Ramos (cell line): ENCODE measurements around the gene VWC2L.

Source experiments
- in situ Hi-C: fragments of 300-500 bp; cut with MboI; formaldehyde crosslinking; loops from one replicate; pipeline ENCODE4 v1.14.3; 2022; ENCODE audit warnings: low sequenced_read_pairs; ENCODE audit not compliant: unreplicated experiment

The VWC2L gene

GRCh38 chr2:214410918-214411554 lies at the start of gene VWC2L:
Gene VWC2L, plus strand, starts transcription at chr2:214411054. Its CDS starts 3,140 bp downstream, at chr2:214414194.
- in situ Hi-C loops: no loop called here

DNA sequence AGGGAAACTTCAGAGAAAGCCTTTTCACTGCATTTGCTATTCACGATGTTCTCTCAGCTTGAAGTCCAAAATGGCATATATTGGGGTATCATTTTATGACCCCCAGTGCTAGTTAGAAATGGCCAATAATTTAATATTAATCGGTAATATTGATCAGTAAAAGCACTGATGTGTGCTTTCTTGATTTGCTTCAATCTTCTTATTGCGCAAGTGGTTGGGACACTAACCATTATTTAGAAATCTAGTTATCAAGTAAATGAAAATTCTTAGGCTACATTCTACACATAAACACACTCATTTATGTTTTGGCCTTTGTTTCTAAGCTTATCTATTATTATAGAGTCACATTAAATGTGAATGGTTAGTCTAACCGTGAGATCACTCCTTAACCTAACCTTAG lies 49.7 kb upstream of the VWC2L start:
- in situ Hi-C loops: no loop called here

DNA sequence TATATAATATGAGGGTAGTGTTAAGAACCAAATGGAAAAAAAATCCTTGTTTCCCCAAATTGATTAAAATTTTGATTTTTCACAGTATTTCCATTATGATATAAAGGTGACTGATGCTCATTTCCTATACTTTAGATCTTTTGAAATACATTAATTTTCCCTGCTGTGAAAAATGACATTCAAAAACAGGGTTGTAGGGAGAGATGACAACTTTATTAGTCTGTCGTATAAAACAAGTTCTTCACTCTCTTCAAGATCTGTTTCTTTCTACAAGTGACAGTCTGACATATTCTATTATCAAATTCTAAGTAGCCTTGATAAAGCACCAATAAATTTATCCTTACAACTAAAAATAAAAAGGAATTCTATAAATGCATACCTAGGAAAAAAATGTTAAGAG lies 45.3 kb upstream of the VWC2L start:
- in situ Hi-C loops: no loop called here

DNA sequence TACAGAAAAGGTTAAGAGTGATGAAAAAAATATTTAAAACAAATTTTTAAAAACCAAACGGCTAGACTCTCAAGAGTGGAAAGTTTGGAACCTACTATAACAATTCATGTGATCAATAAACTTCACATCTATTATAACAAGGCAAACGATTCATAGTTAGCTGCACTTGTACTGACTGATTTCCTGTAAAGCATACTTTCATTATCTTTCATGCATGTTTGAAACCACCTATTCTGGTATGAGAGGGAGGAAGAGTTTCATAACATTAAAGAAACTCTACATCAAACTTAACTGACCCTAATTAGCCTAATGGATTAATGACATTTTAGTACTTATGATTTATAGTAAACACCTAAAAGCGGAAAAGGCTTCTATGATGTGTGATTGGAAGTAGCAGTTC lies 43.7 kb upstream of the VWC2L start:
- in situ Hi-C loops: no loop called here

DNA sequence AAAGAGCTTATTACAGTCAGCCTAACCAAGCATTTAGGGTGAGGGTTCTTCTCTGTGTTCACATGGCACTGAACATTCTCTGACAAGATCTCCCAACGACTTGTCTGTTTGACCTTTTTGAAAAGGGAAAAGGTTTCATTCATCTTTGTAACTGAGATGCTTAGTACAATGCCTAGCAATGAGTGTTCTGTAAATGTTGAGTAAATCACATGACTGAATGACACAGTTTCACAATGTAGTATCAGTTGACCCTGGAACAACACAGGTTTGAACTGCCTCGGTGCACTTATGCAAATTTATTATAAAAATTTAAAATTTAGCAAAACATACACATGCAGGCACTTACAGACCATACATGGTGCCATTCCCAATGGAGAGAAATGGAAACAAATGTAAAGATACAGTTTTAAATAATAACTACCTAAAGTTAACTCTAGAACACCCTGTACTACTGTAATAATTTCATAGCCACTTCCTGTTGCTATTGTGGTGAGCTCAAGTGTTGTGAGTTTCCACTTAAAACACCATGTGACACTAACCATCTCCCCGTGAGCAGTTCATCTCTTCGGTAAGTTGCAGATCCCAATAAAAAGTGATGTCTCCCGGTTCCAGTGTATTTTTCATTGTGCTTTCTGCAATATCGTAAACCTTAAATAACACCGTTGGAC lies 34.1 kb upstream of the VWC2L start:
- in situ Hi-C loops: no loop called here

- in situ Hi-C loops: no loop called here
Measured at GRCh38 chr2:214377286-214377624, 33.6 kb upstream of the VWC2L start.

DNA sequence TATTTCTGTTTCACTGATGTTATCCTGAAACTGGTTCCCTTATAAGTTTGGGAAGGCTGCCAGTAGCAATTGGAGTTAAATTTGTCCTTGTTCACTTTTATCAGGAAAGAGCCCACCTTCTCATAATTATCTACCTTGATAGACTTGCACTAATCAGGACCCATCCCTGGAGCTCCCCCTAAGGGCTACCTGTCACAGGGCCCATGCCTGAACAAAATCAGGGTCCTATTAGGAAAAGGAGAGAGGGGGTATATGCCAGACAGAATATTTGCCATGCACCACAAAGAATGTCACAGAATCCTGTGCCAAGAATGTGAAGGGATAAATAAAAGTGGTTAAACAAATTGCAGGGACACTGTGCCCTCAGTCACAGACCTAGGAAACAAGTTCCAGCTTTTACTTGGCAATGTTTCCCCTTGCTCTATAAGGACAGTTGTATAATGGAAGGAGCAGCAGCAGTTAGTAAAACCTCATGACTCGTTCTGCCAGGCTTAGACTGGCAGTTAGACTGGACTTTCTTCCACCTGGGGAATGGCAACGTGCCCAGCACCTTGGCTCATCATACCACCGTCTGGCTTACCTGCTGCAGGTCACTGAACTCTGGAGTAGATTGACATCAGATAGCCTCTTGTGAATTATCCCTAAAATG lies 32.3 kb upstream of the VWC2L start:
- in situ Hi-C loops: no loop called here

GRCh38 chr2:214379227-214379626 lies 31.6 kb upstream of the VWC2L start:
- in situ Hi-C loops: no loop called here

- in situ Hi-C loops: no loop called here
Measured at GRCh38 chr2:214380681-214381080, 30.2 kb upstream of the VWC2L start.

DNA sequence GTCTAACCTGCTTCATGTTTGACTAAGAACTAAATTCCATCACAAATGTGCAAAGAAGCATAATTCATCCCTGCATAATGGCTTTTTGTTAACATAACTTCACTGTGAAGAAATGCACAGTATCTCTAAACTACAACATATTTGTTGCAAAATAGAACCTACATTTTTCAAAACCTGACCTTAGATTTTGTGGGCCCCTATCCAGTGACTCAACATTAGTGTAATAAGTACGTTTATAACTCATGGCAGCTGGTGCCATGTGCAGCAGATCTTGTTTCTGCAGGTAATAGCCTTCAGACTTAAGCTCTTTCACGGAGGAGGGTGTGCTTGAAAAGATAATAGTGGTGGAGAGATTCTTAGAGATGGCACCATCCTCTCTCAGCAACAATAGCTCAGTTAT lies 28.6 kb upstream of the VWC2L start:
- in situ Hi-C loops: no loop called here

- in situ Hi-C loops: no loop called here
Measured at GRCh38 chr2:214386720-214387119, 24.1 kb upstream of the VWC2L start.

GRCh38 chr2:214389334-214389733 lies 21.5 kb upstream of the VWC2L start:
- in situ Hi-C loops: no loop called here

GRCh38 chr2:214393796-214394195 lies 17.1 kb upstream of the VWC2L start:
- in situ Hi-C loops: no loop called here

DNA sequence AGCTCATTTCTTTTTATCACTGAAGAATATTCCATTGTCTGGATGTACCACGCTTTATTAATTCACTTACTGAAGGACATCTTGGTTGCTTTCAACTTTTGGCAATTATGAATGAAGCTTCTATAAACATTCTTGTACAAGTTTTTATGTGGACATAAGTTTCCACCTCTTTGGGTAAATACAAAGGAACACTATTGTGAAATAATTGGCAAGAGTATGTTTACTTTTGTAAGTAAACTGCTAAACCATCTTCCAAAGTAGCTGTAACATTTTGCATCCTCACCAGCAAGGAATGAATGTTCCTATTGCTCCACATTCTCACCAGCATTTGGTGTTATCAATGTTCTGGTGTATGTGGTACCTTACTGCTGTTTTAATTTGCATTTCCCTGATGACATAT lies 15.8 kb upstream of the VWC2L start:
- in situ Hi-C loops: no loop called here

- in situ Hi-C loops: no loop called here
Measured at GRCh38 chr2:214401580-214401979, 9.3 kb upstream of the VWC2L start.

DNA sequence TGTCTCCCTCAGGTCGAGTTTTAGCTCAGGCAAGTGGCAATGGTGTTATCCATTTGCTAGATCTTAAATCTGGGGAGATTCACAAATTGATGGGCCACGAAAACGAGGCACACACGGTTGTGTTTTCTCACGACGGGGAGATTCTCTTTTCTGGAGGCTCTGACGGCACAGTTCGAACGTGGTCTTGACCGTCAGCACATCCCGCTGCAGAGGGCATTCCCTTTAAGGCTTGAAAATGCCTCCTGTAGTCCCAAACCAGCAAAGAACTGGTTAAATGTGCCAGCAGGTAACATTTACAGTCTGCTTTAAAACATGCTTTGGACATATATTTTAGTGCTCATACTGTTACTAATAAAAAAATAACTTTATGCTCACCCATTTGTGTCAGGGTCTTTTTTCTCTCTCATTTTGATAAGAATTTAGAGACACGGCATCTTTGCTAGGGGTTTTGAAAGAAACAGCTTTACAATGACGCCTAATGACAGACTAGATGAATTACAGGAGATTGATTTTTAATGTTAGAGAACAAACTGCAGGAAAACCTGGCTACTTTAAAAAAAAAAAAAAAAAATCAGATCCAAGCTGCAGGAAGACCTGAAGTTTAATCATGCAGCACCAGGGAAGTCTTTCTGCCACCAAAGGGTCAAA lies 602 bp upstream of the VWC2L start:
- in situ Hi-C loops: no loop called here

DNA sequence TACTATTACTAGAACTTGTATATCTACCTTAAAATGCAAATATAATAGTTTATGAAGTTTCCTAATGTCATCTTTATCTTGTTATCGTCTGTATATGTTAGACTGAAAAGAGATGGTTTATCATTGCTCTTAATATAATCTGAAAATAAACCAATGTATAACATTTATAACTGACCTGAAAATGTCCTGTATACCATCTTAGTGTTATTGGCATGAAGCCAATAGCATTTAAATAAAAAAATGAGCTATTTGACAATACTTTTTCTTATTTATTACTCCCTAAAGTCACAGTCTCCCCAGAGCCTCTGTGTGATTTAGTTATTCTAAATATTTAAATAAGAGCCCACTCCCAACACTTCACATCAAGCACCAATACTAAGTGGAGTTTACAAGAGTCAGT lies 1.8 kb downstream of the VWC2L start:
- in situ Hi-C loops: no loop called here

DNA sequence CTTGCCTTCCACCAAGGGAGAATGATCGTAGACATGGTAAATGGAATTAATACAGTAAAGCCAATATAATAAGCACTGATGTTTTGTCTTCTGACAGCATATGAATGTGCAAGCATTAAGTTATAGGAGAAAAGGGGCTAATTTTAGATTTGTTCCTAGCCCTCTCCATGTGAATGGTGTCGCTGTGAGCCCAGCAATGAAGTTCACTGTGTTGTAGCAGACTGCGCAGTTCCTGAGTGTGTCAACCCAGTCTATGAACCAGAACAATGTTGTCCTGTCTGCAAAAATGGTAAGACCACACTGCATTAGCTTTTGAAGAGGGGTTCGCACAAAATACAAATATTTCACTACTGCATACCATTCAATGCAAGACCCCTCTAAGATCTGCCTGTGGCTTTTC lies 25.6 kb downstream of the VWC2L start:
- in situ Hi-C loops: no loop called here

DNA sequence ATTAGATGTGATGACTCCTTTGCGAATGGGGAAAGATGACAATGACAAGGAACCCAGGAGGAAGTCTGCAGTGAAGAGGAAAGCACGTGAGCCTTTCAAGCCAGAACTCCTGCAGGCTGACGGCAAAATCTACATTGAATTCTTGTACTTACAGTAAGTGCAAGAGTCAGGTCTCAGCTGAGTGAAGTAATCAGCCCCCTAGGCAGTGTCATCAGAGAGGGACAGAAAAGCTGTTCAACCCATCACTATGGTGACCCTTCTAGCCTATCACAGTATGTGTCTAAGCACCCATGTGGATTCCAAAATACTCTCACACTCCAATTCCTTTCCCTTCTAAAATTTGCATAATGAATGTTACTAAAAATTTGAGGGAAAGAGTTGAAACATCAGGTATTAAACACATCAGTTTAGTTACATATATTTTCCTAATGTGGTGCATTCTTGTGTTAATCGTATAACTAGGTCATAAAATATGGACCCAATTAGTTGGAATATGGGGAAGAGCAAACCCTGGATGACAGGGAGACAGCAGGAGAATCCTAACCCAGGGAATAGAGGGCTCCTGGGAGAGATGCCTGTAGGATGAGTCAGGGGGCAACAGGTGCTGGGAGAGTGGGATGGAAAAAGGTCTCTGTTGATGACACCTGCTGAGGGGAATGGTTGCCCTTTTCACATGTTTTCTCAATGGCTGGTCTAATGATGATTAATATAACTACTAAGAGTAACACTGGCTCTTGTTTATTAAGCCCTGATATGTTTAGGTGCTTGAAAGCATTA lies 39.5 kb downstream of the VWC2L start:
- in situ Hi-C loops: no loop called here

- in situ Hi-C loops: no loop called here
Measured at GRCh38 chr2:214451516-214452275, 40.8 kb downstream of the VWC2L start.
